Measurements from ENCODE around the gene DDX3Y. TPM values are rescaled to one million over a fixed set of nuclear protein-coding genes. Genes with fewer than 3 reads are reported as not detected.

Gene DDX3Y
- total and polyA plus RNA-seq, 2 donors from 2014 or later = 16.2 TPM; not detected in 1

DNA sequence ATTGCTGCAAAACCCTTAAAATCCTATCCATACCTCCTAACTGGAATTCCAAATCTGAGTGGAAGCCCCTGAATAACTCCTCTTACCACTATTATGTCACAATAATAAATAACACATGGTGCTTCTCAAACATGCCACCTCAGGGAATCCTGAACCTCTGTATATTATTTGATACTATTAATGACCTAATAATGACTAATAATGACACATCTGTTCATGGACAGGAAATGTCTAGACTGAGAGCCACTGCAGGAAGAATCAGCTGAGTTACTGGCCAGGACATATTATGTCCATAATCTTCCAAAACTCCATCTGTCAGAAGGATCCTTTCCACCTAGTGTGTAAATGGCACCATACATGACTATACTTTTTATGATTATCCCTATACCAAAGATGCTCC, 7.7 kb upstream of the DDX3Y start:
- Histone ChIP-seq H3K36me3 (ENCODE audit: control insufficient read depth in 2 of 3, insufficient read depth in 3 of 3, low read length in 3 of 3) (no peaks in the 10 kb centered on the region), H3K9ac (ENCODE audit: low read length in 3 of 3) (no peak overlapping the region), H3K27me3 (ENCODE audit: control insufficient read depth, insufficient read depth, low read length) (no peaks in the 10 kb centered on the region), H3K4me3 (ENCODE audit: low read length in 3 of 3) (no peak overlapping the region), H3K9me3 (ENCODE audit: control insufficient read depth in 2 of 3, insufficient read depth in 1 of 3, low read length in 3 of 3) (no peaks in the 10 kb centered on the region), H3K27ac (ENCODE audit: low read depth in 2 of 2, low read length in 2 of 2) (no peak overlapping the region), H3K4me1 (ENCODE audit: control insufficient read depth in 2 of 3, insufficient read depth in 2 of 3, low read depth in 1 of 3, low read length in 3 of 3) (no peaks in the 10 kb centered on the region)
- FAIRE-seq (no peak), DNase-seq (no peak)
- no peak for TF ChIP-seq CTCF (IDR thresholded peaks at IDR 0.05; ENCODE audit: borderline replicate concordance, extremely low read depth, insufficient read depth)
- intact Hi-C loops (cut with DNase I) = no loop called here

DNA sequence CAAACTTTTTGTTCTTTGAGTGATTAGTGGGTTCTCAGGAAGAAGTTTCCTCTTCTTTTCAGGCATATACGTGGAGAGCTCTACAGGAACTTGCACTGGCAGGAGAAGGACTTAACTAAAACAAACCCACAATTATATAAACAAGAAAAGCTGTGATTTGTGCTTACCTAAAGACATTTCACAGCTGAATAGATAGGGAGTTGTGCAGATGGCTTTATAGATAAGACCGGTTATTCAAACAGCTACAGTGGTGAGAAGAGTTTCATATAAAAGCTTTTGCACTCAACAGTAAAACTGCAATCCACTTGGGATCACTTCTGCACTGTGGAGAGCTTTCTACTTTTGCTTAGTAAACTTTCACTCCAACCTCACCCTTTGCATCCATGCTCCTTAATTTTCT, 6.1 kb upstream of the DDX3Y start:
- no peaks in the 10 kb centered on the region for H3K9me3 ChIP-seq (ENCODE audit: control insufficient read depth in 2 of 3, insufficient read depth in 1 of 3, low read length in 3 of 3)
- intact Hi-C loops (cut with DNase I) = no loop called here
- no peak for DNase-seq
- no peak overlapping the region for H3K27ac ChIP-seq (ENCODE audit: low read depth in 2 of 2, low read length in 2 of 2)
- no peaks in the 10 kb centered on the region for H3K27me3 ChIP-seq (ENCODE audit: control insufficient read depth, insufficient read depth, low read length)
- TF ChIP-seq CTCF (IDR thresholded peaks at IDR 0.05; ENCODE audit: borderline replicate concordance, extremely low read depth, insufficient read depth) = no peak
- no peak overlapping the region for H3K9ac ChIP-seq (ENCODE audit: low read length in 3 of 3)
- no peaks in the 10 kb centered on the region for H3K36me3 ChIP-seq (ENCODE audit: control insufficient read depth in 2 of 3, insufficient read depth in 3 of 3, low read length in 3 of 3)
- no peaks in the 10 kb centered on the region for H3K4me1 ChIP-seq (ENCODE audit: control insufficient read depth in 2 of 3, insufficient read depth in 2 of 3, low read depth in 1 of 3, low read length in 3 of 3)
- no peak overlapping the region for H3K4me3 ChIP-seq (ENCODE audit: low read length in 3 of 3)
- FAIRE-seq = no peak

DNA sequence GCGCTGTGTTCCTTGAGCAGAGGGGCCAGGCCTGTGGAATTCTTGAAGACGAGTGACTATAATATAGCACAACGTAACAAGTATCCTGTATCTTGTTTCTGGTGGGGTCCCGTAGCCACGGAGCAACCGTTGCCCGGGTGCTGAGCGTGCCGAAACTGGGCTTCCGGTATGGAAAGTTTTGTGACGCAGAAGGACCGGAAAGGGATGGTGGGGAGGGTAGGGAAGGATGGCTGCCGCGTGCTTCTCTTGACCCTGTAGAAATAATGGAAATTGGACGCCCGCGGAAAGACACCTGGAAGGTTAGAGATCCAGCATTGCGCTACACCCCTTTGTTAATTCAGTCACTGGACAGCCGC, 827 bp downstream of the DDX3Y start:
- peak overlapping the region in 2 of 3 donors; percentile 87 to 96 for H3K9ac ChIP-seq (ENCODE audit: low read length in 3 of 3)
- no peaks in the 10 kb centered on the region for H3K9me3 ChIP-seq (ENCODE audit: control insufficient read depth in 2 of 3, insufficient read depth in 1 of 3, low read length in 3 of 3)
- no peaks in the 10 kb centered on the region for H3K4me1 ChIP-seq (ENCODE audit: control insufficient read depth in 2 of 3, insufficient read depth in 2 of 3, low read depth in 1 of 3, low read length in 3 of 3)
- FAIRE-seq (no peak), DNase-seq (peak in 2 of 5 donors; percentile 85 to 91)
- H3K27me3 ChIP-seq (ENCODE audit: control insufficient read depth, insufficient read depth, low read length) = no peaks in the 10 kb centered on the region
- peak overlapping the region in 2 of 3 donors; percentile 93 to 97 for H3K4me3 ChIP-seq (ENCODE audit: low read length in 3 of 3)
- peak overlapping the region; percentile 97 to 98 for H3K27ac ChIP-seq (ENCODE audit: low read depth in 2 of 2, low read length in 2 of 2)
- intact Hi-C loops (cut with DNase I) = no loop called here
- no peak for TF ChIP-seq CTCF (IDR thresholded peaks at IDR 0.05; ENCODE audit: borderline replicate concordance, extremely low read depth, insufficient read depth)
- H3K36me3 ChIP-seq (ENCODE audit: control insufficient read depth in 2 of 3, insufficient read depth in 3 of 3, low read length in 3 of 3) = no peaks in the 10 kb centered on the region

GRCh38 chrY:12905895-12906294, 1.2 kb downstream of the DDX3Y start:
- Histone ChIP-seq H3K4me3 (ENCODE audit: low read length in 3 of 3) (peak overlapping the region in 2 of 3 donors; percentile 93 to 97), H3K4me1 (ENCODE audit: control insufficient read depth in 2 of 3, insufficient read depth in 2 of 3, low read depth in 1 of 3, low read length in 3 of 3) (no peaks in the 10 kb centered on the region), H3K36me3 (ENCODE audit: control insufficient read depth in 2 of 3, insufficient read depth in 3 of 3, low read length in 3 of 3) (no peaks in the 10 kb centered on the region), H3K9me3 (ENCODE audit: control insufficient read depth in 2 of 3, insufficient read depth in 1 of 3, low read length in 3 of 3) (no peaks in the 10 kb centered on the region), H3K9ac (ENCODE audit: low read length in 3 of 3) (peak overlapping the region in 2 of 3 donors; percentile 87 to 96), H3K27me3 (ENCODE audit: control insufficient read depth, insufficient read depth, low read length) (no peaks in the 10 kb centered on the region), H3K27ac (ENCODE audit: low read depth in 2 of 2, low read length in 2 of 2) (peak overlapping the region; percentile 63 to 74)
- DNase-seq (peak in 2 of 5 donors; percentile 29 to 43), FAIRE-seq (no peak)
- TF ChIP-seq CTCF (IDR thresholded peaks at IDR 0.05; ENCODE audit: borderline replicate concordance, extremely low read depth, insufficient read depth) = no peak
- intact Hi-C loops (cut with DNase I) = no loop called here

Measured in kidney (tissue), 14 donors.